ENCODE data around the gene TNFAIP8L2. TPM values are rescaled to one million over a fixed set of nuclear protein-coding genes. Genes with fewer than 3 reads are reported as not detected.

TNFAIP8L2 gene
- total RNA-seq, 1 experiment from 2014 or later: 0.15 TPM

DNA sequence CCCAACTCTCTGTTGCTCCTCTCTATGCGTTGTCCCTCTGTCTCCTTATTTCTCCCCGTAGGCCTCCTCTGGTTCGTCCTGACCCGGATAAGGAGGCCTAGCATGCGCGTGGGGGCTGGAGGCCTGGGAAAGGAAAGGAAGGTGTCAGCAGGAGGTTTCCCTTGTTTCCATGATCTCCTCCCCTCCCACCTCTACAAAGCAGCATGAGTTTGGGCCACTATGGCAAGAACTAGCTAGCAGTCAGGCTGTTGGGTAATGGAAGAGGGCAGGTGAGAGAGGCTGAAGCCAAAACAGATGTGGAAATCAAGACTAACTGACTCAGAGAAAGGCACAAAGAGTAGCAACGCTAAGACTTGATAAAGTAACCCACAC, 9.3 kb upstream of the TNFAIP8L2 start (continued):
- TF ChIP-seq, protein P1, sequence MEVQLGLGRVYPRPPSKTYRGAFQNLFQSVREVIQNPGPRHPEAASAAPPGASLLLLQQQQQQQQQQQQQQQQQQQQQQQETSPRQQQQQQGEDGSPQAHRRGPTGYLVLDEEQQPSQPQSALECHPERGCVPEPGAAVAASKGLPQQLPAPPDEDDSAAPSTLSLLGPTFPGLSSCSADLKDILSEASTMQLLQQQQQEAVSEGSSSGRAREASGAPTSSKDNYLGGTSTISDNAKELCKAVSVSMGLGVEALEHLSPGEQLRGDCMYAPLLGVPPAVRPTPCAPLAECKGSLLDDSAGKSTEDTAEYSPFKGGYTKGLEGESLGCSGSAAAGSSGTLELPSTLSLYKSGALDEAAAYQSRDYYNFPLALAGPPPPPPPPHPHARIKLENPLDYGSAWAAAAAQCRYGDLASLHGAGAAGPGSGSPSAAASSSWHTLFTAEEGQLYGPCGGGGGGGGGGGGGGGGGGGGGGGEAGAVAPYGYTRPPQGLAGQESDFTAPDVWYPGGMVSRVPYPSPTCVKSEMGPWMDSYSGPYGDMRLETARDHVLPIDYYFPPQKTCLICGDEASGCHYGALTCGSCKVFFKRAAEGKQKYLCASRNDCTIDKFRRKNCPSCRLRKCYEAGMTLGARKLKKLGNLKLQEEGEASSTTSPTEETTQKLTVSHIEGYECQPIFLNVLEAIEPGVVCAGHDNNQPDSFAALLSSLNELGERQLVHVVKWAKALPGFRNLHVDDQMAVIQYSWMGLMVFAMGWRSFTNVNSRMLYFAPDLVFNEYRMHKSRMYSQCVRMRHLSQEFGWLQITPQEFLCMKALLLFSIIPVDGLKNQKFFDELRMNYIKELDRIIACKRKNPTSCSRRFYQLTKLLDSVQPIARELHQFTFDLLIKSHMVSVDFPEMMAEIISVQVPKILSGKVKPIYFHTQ (CRISPR knock-in tag; IDR thresholded peaks at IDR 0.05): no peak
- TF ChIP-seq JUN (CRISPR knock-in tag; IDR thresholded peaks at IDR 0.05): no peak
- no peak for TF ChIP-seq ZNF219 (CRISPR knock-in tag; IDR thresholded peaks at IDR 0.05; ENCODE audit: borderline replicate concordance)
- TF ChIP-seq, protein P2, sequence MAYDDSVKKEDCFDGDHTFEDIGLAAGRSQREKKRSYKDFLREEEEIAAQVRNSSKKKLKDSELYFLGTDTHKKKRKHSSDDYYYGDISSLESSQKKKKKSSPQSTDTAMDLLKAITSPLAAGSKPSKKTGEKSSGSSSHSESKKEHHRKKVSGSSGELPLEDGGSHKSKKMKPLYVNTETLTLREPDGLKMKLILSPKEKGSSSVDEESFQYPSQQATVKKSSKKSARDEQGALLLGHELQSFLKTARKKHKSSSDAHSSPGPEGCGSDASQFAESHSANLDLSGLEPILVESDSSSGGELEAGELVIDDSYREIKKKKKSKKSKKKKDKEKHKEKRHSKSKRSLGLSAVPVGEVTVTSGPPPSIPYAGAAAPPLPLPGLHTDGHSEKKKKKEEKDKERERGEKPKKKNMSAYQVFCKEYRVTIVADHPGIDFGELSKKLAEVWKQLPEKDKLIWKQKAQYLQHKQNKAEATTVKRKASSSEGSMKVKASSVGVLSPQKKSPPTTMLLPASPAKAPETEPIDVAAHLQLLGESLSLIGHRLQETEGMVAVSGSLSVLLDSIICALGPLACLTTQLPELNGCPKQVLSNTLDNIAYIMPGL (CRISPR knock-in tag; IDR thresholded peaks at IDR 0.05): no peak
- no peak for TF ChIP-seq JAZF1 (CRISPR knock-in tag; IDR thresholded peaks at IDR 0.05)
- no peak for TF ChIP-seq MYBL2 (CRISPR knock-in tag; IDR thresholded peaks at IDR 0.05)
- 0 out of 2 replicates have a peak, but pooled peaks have one; percentile 42 for TF ChIP-seq KAT7 (CRISPR knock-in tag; IDR thresholded peaks at IDR 0.05; ENCODE audit: borderline replicate concordance)
- TF ChIP-seq ELF4 (CRISPR knock-in tag; IDR thresholded peaks at IDR 0.05; ENCODE audit: low read depth): no peak

DNA sequence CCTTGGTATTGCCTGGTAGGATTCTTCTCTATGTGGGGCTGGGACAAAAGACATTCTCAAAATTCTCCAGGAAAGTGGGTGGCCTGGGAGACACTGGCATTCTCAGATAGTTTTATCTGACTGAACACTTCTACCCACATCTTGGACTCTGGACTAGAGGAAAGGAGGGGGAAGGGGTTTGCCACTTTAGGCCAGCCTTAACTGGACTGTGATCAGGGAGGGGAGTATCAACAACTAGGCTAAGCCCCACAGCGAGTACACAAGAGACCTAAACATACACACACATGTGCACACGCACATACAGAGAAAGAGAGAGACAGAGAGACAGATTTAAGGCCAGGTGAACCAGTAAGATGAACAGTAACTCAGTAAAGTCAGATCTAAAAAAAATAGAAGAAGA, 8.8 kb upstream of the TNFAIP8L2 start:
- no peak overlapping the region for H3K27ac Mint-ChIP-seq
- CTCF ChIA-PET: interaction anchor here (1.4 kb wide), 1 partner anchor 48 kb away, joined by 13 read pairs; no protein-coding TSS in a partner anchor
- POLR2A ChIA-PET: interaction anchor here (1.5 kb wide), 1 partner anchor 16 kb away, joined by 3 read pairs; no protein-coding TSS in a partner anchor

More for the DNA sequence above, 8.8 kb upstream of the TNFAIP8L2 start:
- TF ChIP-seq, protein P3, sequence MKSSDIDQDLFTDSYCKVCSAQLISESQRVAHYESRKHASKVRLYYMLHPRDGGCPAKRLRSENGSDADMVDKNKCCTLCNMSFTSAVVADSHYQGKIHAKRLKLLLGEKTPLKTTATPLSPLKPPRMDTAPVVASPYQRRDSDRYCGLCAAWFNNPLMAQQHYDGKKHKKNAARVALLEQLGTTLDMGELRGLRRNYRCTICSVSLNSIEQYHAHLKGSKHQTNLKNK (CRISPR knock-in tag; IDR thresholded peaks at IDR 0.05): no peak
- TF ChIP-seq CREB1 (CRISPR knock-in tag; IDR thresholded peaks at IDR 0.05) (no peak), NR1H2 (CRISPR knock-in tag; IDR thresholded peaks at IDR 0.05) (no peak), JAZF1 (CRISPR knock-in tag; IDR thresholded peaks at IDR 0.05) (no peak), ELF4 (CRISPR knock-in tag; IDR thresholded peaks at IDR 0.05; ENCODE audit: low read depth) (no peak), NR3C1 (CRISPR knock-in tag; conservative IDR thresholded peaks at IDR 0.05; ENCODE audit: low read depth) (no peak), SMAD3 (CRISPR knock-in tag; IDR thresholded peaks at IDR 0.05; ENCODE audit: borderline replicate concordance) (no peak), ATF1 (CRISPR knock-in tag; IDR thresholded peaks at IDR 0.05) (no peak), GRHL2 (CRISPR knock-in tag; IDR thresholded peaks at IDR 0.05; ENCODE audit: insufficient replicate concordance, severe bottlenecking) (no peak), JUN (CRISPR knock-in tag; IDR thresholded peaks at IDR 0.05) (no peak), CBFB (CRISPR knock-in tag; IDR thresholded peaks at IDR 0.05; ENCODE audit: low read depth) (no peak)
- TF ChIP-seq, protein P4, sequence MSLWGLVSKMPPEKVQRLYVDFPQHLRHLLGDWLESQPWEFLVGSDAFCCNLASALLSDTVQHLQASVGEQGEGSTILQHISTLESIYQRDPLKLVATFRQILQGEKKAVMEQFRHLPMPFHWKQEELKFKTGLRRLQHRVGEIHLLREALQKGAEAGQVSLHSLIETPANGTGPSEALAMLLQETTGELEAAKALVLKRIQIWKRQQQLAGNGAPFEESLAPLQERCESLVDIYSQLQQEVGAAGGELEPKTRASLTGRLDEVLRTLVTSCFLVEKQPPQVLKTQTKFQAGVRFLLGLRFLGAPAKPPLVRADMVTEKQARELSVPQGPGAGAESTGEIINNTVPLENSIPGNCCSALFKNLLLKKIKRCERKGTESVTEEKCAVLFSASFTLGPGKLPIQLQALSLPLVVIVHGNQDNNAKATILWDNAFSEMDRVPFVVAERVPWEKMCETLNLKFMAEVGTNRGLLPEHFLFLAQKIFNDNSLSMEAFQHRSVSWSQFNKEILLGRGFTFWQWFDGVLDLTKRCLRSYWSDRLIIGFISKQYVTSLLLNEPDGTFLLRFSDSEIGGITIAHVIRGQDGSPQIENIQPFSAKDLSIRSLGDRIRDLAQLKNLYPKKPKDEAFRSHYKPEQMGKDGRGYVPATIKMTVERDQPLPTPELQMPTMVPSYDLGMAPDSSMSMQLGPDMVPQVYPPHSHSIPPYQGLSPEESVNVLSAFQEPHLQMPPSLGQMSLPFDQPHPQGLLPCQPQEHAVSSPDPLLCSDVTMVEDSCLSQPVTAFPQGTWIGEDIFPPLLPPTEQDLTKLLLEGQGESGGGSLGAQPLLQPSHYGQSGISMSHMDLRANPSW (CRISPR knock-in tag; conservative IDR thresholded peaks at IDR 0.05; ENCODE audit: low read depth): no peak
- TF ChIP-seq, protein P5, sequence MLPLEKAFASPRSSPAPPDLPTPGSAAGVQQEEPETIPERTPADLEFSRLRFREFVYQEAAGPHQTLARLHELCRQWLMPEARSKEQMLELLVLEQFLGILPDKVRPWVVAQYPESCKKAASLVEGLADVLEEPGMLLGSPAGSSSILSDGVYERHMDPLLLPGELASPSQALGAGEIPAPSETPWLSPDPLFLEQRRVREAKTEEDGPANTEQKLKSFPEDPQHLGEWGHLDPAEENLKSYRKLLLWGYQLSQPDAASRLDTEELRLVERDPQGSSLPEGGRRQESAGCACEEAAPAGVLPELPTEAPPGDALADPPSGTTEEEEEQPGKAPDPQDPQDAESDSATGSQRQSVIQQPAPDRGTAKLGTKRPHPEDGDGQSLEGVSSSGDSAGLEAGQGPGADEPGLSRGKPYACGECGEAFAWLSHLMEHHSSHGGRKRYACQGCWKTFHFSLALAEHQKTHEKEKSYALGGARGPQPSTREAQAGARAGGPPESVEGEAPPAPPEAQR (CRISPR knock-in tag; IDR thresholded peaks at IDR 0.05): no peak
- TF ChIP-seq, protein P6, sequence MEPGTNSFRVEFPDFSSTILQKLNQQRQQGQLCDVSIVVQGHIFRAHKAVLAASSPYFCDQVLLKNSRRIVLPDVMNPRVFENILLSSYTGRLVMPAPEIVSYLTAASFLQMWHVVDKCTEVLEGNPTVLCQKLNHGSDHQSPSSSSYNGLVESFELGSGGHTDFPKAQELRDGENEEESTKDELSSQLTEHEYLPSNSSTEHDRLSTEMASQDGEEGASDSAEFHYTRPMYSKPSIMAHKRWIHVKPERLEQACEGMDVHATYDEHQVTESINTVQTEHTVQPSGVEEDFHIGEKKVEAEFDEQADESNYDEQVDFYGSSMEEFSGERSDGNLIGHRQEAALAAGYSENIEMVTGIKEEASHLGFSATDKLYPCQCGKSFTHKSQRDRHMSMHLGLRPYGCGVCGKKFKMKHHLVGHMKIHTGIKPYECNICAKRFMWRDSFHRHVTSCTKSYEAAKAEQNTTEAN (CRISPR knock-in tag; IDR thresholded peaks at IDR 0.05): no peak
- TF ChIP-seq, protein P7, sequence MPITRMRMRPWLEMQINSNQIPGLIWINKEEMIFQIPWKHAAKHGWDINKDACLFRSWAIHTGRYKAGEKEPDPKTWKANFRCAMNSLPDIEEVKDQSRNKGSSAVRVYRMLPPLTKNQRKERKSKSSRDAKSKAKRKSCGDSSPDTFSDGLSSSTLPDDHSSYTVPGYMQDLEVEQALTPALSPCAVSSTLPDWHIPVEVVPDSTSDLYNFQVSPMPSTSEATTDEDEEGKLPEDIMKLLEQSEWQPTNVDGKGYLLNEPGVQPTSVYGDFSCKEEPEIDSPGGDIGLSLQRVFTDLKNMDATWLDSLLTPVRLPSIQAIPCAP (CRISPR knock-in tag; IDR thresholded peaks at IDR 0.05): no peak
- DNase-seq (ENCODE audit: low spot score) (no peak), ATAC-seq (no peak)
- Mint-ChIP-seq H3K4me3 (no peak overlapping the region), H3K27me3 (ENCODE audit: low read depth) (peaks cover 44% of the 10 kb centered on the region), H3K4me1 (peaks cover 35% of the 10 kb centered on the region), H3K9me3 (no peaks in the 10 kb centered on the region), H3K36me3 (no peaks in the 10 kb centered on the region)

Data from WTC11 (cell line).